Myocyte (in vitro differentiated cells): ENCODE results near the gene YBEY. TPM values are rescaled to one million over a fixed set of nuclear protein-coding genes. Genes with fewer than 3 reads are reported as not detected.

Experiments
- DNase-seq: peaks from one replicate; pipeline ENCODE4 v3.0.0-alpha.2; 2012; ENCODE audit warnings: low read depth
- total RNA-seq: library from RNA; depleted of rRNA; stranded (reverse); fragments of >200 nt; gene quantifications from 2 replicates; pipeline ENCODE4 v1.2.3, GENCODE V29; 2014

Gene YBEY
- total RNA-seq, 1 donor from 2014 or later = 31.5 TPM

DNA sequence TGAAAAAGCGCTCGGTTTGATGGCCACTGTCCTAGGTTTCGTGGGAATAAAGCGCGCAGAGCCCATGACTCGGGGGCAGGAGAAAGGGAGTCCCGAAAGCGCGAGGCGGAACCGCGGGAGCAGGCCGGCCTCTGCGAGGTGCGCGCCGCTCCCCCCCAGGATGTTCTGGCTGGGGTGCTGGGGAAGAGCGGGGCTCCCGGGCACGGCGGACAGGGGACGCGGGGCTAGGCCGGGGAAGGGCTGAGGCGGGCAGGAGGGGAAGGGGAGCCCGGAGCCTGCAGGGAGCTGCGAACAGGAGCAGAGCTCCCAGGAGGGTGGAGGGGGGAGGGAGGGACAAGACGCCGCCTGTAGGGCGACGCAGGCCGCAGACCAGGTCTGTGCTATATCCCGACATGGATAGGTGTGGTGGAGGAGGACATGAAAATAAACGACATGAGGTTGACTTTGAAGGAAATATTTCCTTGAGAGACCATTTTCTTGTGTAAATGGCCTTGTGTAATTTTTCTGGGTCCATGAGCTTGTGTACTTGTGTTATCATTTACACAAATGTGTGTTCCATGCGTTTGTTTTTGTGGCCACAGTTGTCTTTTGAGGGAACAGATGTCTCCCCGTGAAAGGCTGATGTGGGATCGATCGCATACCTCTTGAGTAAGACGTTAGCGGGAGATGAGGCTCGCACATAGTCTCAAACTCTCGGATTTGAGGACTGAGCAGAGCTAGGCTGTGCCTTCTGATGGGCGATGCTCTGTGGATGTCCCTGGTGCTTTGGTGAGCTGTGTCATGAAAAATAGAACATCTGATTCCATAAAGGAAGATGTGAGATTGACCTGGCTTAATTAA is 39.2 kb downstream of the YBEY start:
- peak; percentile 49 for DNase-seq

DNA sequence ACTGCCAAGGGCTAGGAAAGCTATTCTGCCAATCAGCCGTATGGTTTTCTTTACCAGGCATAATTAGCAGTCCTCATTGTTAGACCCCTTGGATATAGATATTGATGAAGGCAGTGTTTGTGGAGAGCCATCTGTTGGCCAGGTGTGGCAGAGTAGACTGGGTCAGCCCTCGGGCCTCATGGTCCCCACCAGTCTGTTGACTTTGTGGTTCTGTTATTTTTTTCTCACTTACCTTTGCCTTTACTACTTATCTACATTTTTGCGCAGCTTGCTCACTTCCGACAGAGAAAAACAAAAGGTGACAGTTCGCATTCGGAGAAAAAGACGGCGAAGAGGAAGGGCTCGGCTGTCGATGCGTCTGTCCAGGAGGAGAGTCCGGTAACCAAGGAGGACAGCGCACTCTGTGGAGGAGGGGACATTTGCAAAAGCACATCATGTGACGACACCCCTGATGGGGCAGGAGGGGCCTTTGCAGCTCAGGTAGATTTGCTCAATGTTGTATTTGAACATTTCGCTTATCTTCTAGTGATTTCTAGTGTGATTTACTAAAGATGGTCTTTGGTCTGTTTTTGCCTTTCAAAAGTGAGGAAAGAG is 40.1 kb downstream of the YBEY start:
- no peak for DNase-seq

- DNase-seq = no peak
Measured at GRCh38 chr21:46327711-46328110, 41.6 kb downstream of the YBEY start.

DNA sequence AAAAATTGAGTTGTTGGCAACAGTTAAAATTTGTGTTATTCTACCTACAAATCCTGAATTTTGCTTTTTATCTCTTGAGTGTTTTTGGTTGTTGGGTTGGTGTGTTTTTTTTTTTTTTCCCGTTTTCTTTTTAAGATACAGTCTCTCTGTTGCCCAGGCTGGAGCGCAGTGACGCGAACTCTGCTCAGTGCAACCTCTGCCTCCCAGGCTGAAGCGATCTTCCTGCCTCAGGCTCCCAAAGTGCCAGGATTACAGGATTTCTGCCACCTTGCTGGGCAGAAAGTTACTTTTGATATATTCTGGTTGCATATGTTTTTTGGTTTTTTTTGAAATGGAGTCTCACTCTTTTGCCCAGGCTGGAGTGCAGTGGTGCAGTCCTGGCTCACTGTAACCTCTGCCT is 42.0 kb downstream of the YBEY start:
- DNase-seq = no peak

DNA sequence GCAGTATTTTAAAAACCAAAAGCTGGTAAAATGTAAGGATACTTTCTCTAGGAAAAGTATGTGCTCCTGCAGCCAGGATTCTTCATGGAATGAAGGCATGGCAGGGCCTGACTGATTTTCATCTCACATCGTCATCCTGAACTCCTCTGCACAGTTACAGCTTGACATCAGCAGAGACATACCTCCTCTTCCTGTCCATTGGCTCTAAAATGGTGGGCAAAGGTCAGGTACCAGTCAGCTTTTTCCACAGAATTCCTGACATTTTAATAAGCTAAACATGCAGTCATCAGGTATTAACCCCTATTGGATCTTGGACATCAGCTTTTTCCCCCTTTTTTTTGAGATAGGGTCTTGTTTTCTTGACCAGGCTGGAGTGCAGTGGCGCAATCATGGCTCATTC is 43.7 kb downstream of the YBEY start:
- no peak for DNase-seq

- no peak for DNase-seq
Measured at GRCh38 chr21:46334351-46335140, 48.4 kb downstream of the YBEY start.

GRCh38 chr21:46336603-46337002 is 50.5 kb downstream of the YBEY start:
- DNase-seq = no peak

DNA sequence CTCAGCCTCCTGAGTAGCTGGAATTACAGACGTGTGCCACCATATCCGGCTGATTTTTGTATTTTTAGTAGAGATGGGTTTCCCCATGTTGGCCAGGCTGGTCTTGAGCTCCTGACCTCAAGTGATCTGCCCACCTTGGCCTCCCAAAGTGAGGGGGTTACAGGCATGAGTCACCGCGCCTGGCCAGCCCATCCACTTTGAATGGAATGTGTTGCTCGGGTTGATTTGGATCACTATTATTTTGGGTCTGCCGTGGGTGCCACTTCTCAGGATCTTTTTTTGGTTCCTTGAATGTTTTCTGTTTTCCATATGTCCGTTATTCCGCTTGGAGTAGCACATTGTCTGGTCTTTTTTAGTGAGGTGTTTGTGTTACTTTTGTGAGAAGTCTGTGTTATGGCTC is 54.9 kb downstream of the YBEY start:
- no peak for DNase-seq

GRCh38 chr21:46344219-46344915 is 58.2 kb downstream of the YBEY start:
- DNase-seq = no peak

- DNase-seq = no peak
Measured at GRCh38 chr21:46345861-46346260, 59.7 kb downstream of the YBEY start.

DNA sequence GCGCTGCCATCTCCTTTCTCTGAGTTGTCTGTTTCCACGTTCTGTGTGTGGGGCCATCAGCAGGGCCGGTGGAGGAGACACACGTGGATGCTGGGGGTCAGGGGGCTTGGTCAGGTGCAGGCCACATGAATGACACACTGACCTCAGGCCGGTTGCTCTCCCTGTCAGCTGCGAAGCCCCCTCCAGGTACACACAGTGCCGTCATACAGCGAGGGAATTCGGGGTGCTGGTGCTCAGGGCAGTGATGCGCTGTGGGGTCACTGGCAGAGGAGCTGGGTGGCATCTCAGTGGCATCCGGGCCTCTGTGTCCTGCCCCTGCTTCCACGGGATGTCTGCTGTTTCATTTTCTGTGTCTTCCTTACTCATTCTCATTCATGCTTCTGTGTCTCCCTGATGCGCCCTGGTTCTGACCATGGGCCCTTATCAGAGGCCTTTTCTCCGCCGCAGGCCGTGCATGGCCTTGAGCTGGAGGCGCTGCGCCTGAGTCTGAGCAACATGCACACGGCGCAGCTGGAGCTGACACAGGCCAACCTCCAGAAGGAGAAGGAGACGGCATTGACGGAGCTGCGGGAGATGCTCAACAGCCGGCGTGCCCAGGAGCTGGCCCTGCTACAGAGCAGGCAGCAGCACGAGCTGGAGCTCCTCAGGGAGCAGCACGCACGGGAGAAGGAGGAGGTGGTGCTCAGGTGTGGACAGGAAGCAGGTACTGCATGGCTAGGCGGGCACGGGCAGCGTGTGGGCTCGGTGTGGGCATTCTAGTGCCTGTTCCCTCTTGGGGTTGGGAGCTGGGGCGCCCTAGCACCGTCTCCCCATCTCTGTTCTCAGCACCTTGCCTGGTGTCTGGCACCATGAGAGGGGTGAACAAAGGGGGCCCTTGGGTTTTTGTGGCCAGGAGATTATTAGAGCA is 60.4 kb downstream of the YBEY start:
- DNase-seq = no peak

DNA sequence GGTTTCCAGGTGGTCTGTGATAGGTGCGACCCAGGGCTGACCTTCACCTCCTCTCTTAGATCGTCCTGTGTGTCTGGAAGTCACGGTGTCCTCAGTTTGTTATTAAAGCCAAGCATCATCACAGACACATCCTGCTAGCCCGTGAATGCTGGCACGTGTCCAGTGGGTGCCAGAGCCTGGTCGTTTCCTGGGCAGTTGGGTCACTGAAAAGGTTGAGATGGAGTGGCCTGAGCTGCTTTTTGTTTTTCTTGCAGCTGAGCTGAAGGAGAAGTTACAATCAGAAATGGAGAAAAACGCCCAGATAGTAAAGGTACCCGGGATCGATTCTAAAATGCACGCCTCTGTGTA is 61.0 kb downstream of the YBEY start:
- no peak for DNase-seq

Other genes starting within 250 kb of the YBEY start
- gene COL6A2, start 188.2 kb upstream of the YBEY start, total RNA-seq = 941 and 998 TPM in 2 replicates
- gene FTCD, start 130.8 kb upstream of the YBEY start, total RNA-seq = 0.37 TPM in 1 of 2 replicates, not detected in the other
- 16.1 and 16.8 TPM in 2 replicates for gene SPATC1L, start 101.9 kb upstream of the YBEY start, total RNA-seq
- gene LSS, start 57.6 kb upstream of the YBEY start, total RNA-seq = 116 and 211 TPM in 2 replicates
- gene MCM3AP, start 731 bp upstream of the YBEY start, total RNA-seq = 85.4 and 103 TPM in 2 replicates
- 1.2 and 1.7 TPM in 2 replicates for gene C21orf58, start 37.5 kb downstream of the YBEY start, total RNA-seq
- 32.2 and 40.8 TPM in 2 replicates for gene PCNT, start 37.8 kb downstream of the YBEY start, total RNA-seq
- gene DIP2A, start 172.5 kb downstream of the YBEY start, total RNA-seq = 14.6 and 17.7 TPM in 2 replicates